ENCODE data around the gene TCERG1L.

DNA sequence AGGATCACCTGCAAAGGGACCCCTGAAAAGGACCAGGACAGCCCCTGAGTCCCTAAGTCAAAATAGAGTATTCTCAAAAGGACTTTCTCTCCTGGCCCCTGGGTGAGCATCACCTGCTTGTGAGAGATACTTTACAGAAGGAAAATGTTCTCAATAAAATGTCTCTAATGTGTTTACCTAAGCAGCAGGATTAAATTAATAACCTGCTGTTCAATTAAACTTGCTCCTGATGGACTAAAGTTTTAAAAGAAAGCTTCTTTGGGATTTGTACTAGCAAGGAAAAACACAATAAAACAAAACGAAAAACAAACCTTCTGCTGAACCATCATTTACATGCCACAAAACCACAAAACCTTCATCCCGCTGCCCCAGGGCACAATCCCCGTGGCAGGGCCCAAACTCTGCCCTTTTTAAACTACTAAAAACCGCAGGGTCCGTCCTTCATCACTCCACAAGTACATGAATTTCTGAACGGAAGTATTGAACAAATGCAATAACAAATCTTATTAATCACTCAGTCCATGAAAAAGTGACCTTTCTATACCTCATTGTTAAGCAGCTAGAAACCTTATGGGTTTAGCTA is 197.7 kb downstream of the TCERG1L start:
- TF ChIP-seq, protein P1, sequence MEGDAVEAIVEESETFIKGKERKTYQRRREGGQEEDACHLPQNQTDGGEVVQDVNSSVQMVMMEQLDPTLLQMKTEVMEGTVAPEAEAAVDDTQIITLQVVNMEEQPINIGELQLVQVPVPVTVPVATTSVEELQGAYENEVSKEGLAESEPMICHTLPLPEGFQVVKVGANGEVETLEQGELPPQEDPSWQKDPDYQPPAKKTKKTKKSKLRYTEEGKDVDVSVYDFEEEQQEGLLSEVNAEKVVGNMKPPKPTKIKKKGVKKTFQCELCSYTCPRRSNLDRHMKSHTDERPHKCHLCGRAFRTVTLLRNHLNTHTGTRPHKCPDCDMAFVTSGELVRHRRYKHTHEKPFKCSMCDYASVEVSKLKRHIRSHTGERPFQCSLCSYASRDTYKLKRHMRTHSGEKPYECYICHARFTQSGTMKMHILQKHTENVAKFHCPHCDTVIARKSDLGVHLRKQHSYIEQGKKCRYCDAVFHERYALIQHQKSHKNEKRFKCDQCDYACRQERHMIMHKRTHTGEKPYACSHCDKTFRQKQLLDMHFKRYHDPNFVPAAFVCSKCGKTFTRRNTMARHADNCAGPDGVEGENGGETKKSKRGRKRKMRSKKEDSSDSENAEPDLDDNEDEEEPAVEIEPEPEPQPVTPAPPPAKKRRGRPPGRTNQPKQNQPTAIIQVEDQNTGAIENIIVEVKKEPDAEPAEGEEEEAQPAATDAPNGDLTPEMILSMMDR (IDR thresholded peaks at IDR 0.05): no peak
- TF ChIP-seq POLR2A (IDR thresholded peaks at IDR 0.05): no peak
- TF ChIP-seq EP300 (IDR thresholded peaks at IDR 0.05): no peak

Measured in tibial nerve (tissue), 4 donors.